Gastroesophageal sphincter (tissue), 3 donors: ENCODE results near the gene ITLN1.

Experiments used
- POLR2A ChIP-seq, 2 donors: fragments of 450-650 bp; IDR thresholded peaks; one replicate each; pipeline ENCODE4 v1.6.1; 2017; ENCODE audit warnings: antibody characterized with exemption in 2 of 2, mild to moderate bottlenecking in 2 of 2, moderate library complexity in 1 of 2
- POLR2AphosphoS5 ChIP-seq: sonication (generic); formaldehyde crosslinking; IDR thresholded peaks from one replicate; pipeline ENCODE4 v1.6.1; 2017; ENCODE audit warnings: antibody characterized with exemption
- TF ChIP-seq, protein P1 (sequence below), 4 experiments: fragments of 200-600 bp in 2 of 4; fragments of 450-650 bp in 2 of 4; sonication (generic) in 1 of 4; IDR thresholded peaks; one replicate each; pipeline ENCODE4 v1.5.1; 2017 to 2019; ENCODE audit warnings: antibody characterized with exemption in 4 of 4, mild to moderate bottlenecking in 2 of 4, moderate library complexity in 2 of 4

DNA sequence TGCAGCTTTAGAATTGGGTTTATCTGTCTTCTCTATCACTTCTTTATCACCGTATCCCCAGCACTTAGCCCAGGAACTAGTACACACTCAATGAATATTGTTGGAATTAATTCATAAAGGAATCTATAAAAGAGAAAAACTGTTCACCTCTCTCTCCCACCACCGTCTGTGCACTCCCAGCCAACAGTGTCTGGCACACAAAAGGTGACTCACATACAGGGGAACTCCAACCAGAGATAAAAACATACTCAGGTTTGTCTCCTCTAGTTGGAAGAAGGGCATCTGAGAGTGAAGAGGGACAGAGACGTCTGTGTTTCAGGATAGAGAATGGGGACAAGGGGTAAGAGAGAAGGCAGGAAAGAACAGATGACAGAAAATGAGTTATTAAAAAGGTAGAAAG, 10.0 kb downstream of the ITLN1 start:
- TF ChIP-seq, protein P1, sequence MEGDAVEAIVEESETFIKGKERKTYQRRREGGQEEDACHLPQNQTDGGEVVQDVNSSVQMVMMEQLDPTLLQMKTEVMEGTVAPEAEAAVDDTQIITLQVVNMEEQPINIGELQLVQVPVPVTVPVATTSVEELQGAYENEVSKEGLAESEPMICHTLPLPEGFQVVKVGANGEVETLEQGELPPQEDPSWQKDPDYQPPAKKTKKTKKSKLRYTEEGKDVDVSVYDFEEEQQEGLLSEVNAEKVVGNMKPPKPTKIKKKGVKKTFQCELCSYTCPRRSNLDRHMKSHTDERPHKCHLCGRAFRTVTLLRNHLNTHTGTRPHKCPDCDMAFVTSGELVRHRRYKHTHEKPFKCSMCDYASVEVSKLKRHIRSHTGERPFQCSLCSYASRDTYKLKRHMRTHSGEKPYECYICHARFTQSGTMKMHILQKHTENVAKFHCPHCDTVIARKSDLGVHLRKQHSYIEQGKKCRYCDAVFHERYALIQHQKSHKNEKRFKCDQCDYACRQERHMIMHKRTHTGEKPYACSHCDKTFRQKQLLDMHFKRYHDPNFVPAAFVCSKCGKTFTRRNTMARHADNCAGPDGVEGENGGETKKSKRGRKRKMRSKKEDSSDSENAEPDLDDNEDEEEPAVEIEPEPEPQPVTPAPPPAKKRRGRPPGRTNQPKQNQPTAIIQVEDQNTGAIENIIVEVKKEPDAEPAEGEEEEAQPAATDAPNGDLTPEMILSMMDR (IDR thresholded peaks at IDR 0.05), result no peak
- TF ChIP-seq POLR2A (IDR thresholded peaks at IDR 0.05) (no peak), POLR2AphosphoS5 (no peak)
